SK-N-SH treated with all-trans-retinoic acid at 6 μM for 48 hours (cell line): ENCODE measurements around the gene FAM171A1.
"Not testable (repeated sequence)": the region's sequence is repeated elsewhere in the genome, so short reads cannot be mapped to it uniquely, and the experiment has no call there.

Source experiments
- ATAC-seq: fragments of 200-7000 bp; cut with Tn5 transposase; 3 replicates; pipeline ENCODE4 v1.9.1; 2020; ENCODE audit warnings: mild to moderate bottlenecking, moderate library complexity
- ARNTL ChIP-seq: fragments of 450-650 bp; formaldehyde crosslinking; IDR thresholded peaks from 2 replicates; pipeline ENCODE4 v1.5.0; 2020; ENCODE audit warnings: low read depth, mild to moderate bottlenecking, moderate library complexity, borderline replicate concordance
- BACH2 ChIP-seq: fragments of 250-450 bp; sonication (Bioruptor Pico); IDR thresholded peaks from 2 replicates; pipeline ENCODE4 v1.9.0; 2021; ENCODE audit warnings: mild to moderate bottlenecking, borderline replicate concordance
- CSDC2 ChIP-seq: fragments of 250-450 bp; sonication (Bioruptor Pico); IDR thresholded peaks from 2 replicates; pipeline ENCODE4 v1.5.0; 2020; ENCODE audit warnings: mild to moderate bottlenecking, moderate library complexity
- ESRRG ChIP-seq: fragments of 250-450 bp; sonication (Bioruptor Pico); IDR thresholded peaks from 2 replicates; pipeline ENCODE4 v1.6.1; 2021; ENCODE audit warnings: mild to moderate bottlenecking
- GLIS3 ChIP-seq: fragments of 250-450 bp; sonication (Bioruptor Pico); IDR thresholded peaks from 2 replicates; pipeline ENCODE4 v1.5.0; 2020; ENCODE audit warnings: mild to moderate bottlenecking, moderate library complexity
- ISL1 ChIP-seq: fragments of 250-450 bp; sonication (Bioruptor Pico); IDR thresholded peaks from 2 replicates; pipeline ENCODE4 v2.1.2; 2022; ENCODE audit warnings: mild to moderate bottlenecking, moderate library complexity
- OSR1 ChIP-seq: fragments of 250-450 bp; sonication (Bioruptor Pico); IDR thresholded peaks from 2 replicates; pipeline ENCODE4 v1.8.0; 2022; ENCODE audit warnings: moderate library complexity, mild to moderate bottlenecking, inconsistent platforms
- RARB ChIP-seq: fragments of 250-450 bp; sonication (Bioruptor Pico); IDR thresholded peaks from 2 replicates; pipeline ENCODE4 v1.8.0; 2021; ENCODE audit warnings: mild to moderate bottlenecking, moderate library complexity
- SNAI2 ChIP-seq: fragments of 250-450 bp; sonication (Bioruptor Pico); IDR thresholded peaks from 2 replicates; pipeline ENCODE4 v1.5.0; 2020; ENCODE audit warnings: mild to moderate bottlenecking, moderate library complexity
- TCF4 ChIP-seq: fragments of 250-450 bp; sonication (Bioruptor Pico); IDR thresholded peaks from 2 replicates; pipeline ENCODE4 v1.8.0; 2021; ENCODE audit warnings: mild to moderate bottlenecking, moderate library complexity, borderline replicate concordance
- TOX ChIP-seq: fragments of 250-450 bp; sonication (Bioruptor Pico); IDR thresholded peaks from 2 replicates; pipeline ENCODE4 v1.8.0; 2021; ENCODE audit warnings: mild to moderate bottlenecking, moderate library complexity, borderline replicate concordance
- ZFP3 ChIP-seq: fragments of 250-450 bp; sonication (Bioruptor Pico); IDR thresholded peaks from 2 replicates; pipeline ENCODE4 v1.5.0; 2020; ENCODE audit warnings: mild to moderate bottlenecking, moderate library complexity
- ZFP30 ChIP-seq: fragments of 450-650 bp; formaldehyde crosslinking; IDR thresholded peaks from 2 replicates; pipeline ENCODE4 v1.5.0; 2022; ENCODE audit warnings: mild to moderate bottlenecking, moderate library complexity
- ZNF565 ChIP-seq: fragments of 450-650 bp; formaldehyde crosslinking; conservative IDR thresholded peaks from 2 replicates; pipeline ENCODE4 v1.5.0; 2020; ENCODE audit warnings: low read depth, mild to moderate bottlenecking, moderate library complexity
- ZNF8 ChIP-seq: fragments of 450-650 bp; formaldehyde crosslinking; IDR thresholded peaks from 2 replicates; pipeline ENCODE4 v1.5.0; 2020; ENCODE audit warnings: mild to moderate bottlenecking, moderate library complexity
- TF ChIP-seq, protein P1 (sequence below): fragments of 250-450 bp; sonication (Bioruptor Pico); IDR thresholded peaks from 2 replicates; pipeline ENCODE4 v1.5.0; 2020; ENCODE audit warnings: mild to moderate bottlenecking, moderate library complexity
- TF ChIP-seq, protein P2 (sequence below): fragments of 250-450 bp; sonication (Bioruptor Pico); IDR thresholded peaks from 2 replicates; pipeline ENCODE4 v1.5.1; 2020; ENCODE audit warnings: low read depth, mild to moderate bottlenecking, moderate library complexity
- TF ChIP-seq, protein P3 (sequence below): fragments of 250-450 bp; sonication (Bioruptor Pico); IDR thresholded peaks from 2 replicates; pipeline ENCODE4 v1.5.1; 2021; ENCODE audit warnings: mild to moderate bottlenecking, moderate library complexity
- TF ChIP-seq, protein P4 (sequence below): fragments of 250-450 bp; sonication (Bioruptor Pico); IDR thresholded peaks from 2 replicates; pipeline ENCODE4 v1.8.0; 2021; ENCODE audit warnings: low read depth, mild to moderate bottlenecking, moderate library complexity, borderline replicate concordance
- TF ChIP-seq, protein P5 (sequence below): fragments of 250-450 bp; sonication (Bioruptor Pico); IDR thresholded peaks from 2 replicates; pipeline ENCODE4 v1.8.0; 2020; ENCODE audit warnings: mild to moderate bottlenecking, moderate library complexity, borderline replicate concordance

FAM171A1 gene

DNA sequence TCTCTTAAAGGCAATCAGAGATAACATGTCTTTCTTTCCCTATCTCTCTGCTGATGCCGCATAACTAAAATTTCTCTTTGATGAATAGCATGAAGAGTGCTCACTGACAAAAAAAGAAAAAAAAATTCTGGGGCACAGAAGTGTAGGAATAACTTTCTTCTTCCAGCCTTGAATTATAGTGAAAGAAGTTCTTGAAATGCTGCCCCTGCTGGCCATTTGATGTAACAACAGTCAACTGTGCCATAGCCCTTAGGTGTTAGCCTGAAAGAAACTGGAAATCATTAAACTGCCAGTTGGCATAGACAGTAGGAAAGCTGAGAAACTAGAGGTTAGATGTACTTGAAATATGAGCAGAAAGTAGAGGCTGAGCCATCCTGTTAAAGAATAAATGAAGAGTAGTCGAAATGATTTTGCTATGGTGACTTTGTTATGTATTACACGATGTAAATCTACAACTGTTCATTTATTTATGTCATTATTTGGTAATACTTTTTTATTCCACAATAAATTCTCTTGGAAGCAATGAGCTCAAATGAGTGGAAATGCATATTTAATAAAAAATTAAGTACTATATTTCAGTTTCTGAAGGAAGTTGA lies 48.3 kb upstream of the FAM171A1 start (continued):
- TF ChIP-seq, protein P1, sequence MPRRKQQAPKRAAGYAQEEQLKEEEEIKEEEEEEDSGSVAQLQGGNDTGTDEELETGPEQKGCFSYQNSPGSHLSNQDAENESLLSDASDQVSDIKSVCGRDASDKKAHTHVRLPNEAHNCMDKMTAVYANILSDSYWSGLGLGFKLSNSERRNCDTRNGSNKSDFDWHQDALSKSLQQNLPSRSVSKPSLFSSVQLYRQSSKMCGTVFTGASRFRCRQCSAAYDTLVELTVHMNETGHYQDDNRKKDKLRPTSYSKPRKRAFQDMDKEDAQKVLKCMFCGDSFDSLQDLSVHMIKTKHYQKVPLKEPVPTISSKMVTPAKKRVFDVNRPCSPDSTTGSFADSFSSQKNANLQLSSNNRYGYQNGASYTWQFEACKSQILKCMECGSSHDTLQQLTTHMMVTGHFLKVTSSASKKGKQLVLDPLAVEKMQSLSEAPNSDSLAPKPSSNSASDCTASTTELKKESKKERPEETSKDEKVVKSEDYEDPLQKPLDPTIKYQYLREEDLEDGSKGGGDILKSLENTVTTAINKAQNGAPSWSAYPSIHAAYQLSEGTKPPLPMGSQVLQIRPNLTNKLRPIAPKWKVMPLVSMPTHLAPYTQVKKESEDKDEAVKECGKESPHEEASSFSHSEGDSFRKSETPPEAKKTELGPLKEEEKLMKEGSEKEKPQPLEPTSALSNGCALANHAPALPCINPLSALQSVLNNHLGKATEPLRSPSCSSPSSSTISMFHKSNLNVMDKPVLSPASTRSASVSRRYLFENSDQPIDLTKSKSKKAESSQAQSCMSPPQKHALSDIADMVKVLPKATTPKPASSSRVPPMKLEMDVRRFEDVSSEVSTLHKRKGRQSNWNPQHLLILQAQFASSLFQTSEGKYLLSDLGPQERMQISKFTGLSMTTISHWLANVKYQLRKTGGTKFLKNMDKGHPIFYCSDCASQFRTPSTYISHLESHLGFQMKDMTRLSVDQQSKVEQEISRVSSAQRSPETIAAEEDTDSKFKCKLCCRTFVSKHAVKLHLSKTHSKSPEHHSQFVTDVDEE (CRISPR knock-in tag), result no peak

DNA sequence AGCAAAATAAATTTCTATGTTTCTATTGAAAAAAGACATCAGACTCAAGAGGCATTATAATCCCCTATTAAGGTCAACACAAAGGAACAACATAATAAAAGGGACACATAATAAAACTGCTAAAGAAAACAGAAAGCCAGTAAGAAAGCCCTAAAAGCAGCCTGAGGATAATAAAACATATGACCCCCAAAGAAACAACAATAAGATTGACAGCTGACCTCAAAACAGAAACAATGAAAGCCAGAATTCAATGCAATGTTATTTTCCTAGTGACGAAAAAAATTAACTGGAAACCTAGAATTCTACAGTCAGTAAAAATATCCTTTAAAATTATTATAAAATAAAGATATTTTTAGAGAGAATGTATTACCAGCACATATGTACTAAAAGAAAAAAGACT lies 44.9 kb upstream of the FAM171A1 start:
- ATAC-seq, result no peak
- no peak for TF ChIP-seq ZNF565 (CRISPR knock-in tag)
- no peak for TF ChIP-seq CSDC2 (CRISPR knock-in tag)
- no peak for TF ChIP-seq ZNF8 (CRISPR knock-in tag)
- no peak for TF ChIP-seq RARB (CRISPR knock-in tag)
- no peak for TF ChIP-seq TOX
- no peak for TF ChIP-seq TCF4
- no peak for TF ChIP-seq GLIS3 (CRISPR knock-in tag)
- no peak for TF ChIP-seq ZFP3
- TF ChIP-seq ARNTL (CRISPR knock-in tag), result no peak
- no peak for TF ChIP-seq ISL1
- no peak for TF ChIP-seq ESRRG (CRISPR knock-in tag)
- TF ChIP-seq, protein P2, sequence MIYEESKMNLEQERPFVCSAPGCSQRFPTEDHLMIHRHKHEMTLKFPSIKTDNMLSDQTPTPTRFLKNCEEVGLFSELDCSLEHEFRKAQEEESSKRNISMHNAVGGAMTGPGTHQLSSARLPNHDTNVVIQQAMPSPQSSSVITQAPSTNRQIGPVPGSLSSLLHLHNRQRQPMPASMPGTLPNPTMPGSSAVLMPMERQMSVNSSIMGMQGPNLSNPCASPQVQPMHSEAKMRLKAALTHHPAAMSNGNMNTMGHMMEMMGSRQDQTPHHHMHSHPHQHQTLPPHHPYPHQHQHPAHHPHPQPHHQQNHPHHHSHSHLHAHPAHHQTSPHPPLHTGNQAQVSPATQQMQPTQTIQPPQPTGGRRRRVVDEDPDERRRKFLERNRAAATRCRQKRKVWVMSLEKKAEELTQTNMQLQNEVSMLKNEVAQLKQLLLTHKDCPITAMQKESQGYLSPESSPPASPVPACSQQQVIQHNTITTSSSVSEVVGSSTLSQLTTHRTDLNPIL (CRISPR knock-in tag), result no peak
- TF ChIP-seq, protein P3, sequence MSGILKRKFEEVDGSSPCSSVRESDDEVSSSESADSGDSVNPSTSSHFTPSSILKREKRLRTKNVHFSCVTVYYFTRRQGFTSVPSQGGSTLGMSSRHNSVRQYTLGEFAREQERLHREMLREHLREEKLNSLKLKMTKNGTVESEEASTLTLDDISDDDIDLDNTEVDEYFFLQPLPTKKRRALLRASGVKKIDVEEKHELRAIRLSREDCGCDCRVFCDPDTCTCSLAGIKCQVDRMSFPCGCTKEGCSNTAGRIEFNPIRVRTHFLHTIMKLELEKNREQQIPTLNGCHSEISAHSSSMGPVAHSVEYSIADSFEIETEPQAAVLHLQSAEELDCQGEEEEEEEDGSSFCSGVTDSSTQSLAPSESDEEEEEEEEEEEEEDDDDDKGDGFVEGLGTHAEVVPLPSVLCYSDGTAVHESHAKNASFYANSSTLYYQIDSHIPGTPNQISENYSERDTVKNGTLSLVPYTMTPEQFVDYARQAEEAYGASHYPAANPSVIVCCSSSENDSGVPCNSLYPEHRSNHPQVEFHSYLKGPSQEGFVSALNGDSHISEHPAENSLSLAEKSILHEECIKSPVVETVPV, result no peak
- TF ChIP-seq, protein P4, sequence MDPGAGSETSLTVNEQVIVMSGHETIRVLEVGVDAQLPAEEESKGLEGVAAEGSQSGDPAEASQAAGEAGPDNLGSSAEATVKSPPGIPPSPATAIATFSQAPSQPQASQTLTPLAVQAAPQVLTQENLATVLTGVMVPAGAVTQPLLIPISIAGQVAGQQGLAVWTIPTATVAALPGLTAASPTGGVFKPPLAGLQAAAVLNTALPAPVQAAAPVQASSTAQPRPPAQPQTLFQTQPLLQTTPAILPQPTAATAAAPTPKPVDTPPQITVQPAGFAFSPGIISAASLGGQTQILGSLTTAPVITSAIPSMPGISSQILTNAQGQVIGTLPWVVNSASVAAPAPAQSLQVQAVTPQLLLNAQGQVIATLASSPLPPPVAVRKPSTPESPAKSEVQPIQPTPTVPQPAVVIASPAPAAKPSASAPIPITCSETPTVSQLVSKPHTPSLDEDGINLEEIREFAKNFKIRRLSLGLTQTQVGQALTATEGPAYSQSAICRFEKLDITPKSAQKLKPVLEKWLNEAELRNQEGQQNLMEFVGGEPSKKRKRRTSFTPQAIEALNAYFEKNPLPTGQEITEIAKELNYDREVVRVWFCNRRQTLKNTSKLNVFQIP, result no peak
- TF ChIP-seq ZFP30 (CRISPR knock-in tag), result no peak
- TF ChIP-seq BACH2 (CRISPR knock-in tag), result no peak
- no peak for TF ChIP-seq OSR1 (CRISPR knock-in tag)

DNA sequence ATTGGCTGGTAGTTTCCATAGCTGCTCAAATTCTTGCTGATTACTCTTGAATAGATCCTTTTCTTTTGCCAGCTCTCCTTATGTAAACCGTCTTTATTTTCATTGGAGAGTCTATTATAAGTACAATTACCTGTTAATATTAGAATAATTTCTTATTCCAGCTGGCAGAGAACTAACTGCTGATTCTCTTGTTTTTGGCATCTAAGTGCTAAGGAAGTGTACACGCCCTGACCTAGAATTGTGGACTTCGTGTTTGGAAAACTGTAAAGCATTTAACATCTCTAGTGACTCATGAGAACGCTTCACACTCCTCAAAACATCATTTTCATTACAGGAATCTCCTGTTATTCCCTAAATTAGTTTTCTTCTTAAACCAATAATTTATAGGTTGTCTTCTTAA lies 39.9 kb upstream of the FAM171A1 start:
- TF ChIP-seq, protein P1 (CRISPR knock-in tag), result no peak
- TF ChIP-seq ISL1, result no peak
- TF ChIP-seq SNAI2 (CRISPR knock-in tag), result no peak
- TF ChIP-seq, protein P4, result no peak
- TF ChIP-seq, protein P5, sequence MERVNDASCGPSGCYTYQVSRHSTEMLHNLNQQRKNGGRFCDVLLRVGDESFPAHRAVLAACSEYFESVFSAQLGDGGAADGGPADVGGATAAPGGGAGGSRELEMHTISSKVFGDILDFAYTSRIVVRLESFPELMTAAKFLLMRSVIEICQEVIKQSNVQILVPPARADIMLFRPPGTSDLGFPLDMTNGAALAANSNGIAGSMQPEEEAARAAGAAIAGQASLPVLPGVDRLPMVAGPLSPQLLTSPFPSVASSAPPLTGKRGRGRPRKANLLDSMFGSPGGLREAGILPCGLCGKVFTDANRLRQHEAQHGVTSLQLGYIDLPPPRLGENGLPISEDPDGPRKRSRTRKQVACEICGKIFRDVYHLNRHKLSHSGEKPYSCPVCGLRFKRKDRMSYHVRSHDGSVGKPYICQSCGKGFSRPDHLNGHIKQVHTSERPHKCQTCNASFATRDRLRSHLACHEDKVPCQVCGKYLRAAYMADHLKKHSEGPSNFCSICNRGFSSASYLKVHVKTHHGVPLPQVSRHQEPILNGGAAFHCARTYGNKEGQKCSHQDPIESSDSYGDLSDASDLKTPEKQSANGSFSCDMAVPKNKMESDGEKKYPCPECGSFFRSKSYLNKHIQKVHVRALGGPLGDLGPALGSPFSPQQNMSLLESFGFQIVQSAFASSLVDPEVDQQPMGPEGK (CRISPR knock-in tag), result no peak
- TF ChIP-seq, all 23 proteins: peak for 0
- no peak for ATAC-seq

DNA sequence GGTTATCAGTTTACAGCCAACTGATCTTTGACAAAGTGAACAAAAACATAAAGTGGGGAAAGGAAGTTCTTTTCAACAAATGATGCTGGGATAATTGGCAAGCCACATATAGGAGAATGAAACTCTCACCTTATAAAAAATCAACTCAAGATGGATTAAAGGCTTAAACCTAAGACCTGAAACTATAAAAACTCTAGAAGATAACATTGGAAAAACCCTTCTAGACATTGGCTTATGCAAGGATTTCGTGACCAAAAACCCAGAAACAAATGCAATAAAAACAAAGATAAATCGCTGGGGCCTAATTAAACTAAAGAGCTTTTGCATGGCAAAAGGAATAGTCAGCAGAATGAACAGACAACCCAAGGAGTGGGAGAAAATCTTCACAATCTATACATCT lies 38.3 kb upstream of the FAM171A1 start:
- not testable (repeated sequence) for ATAC-seq
